Trophoblast cell (in vitro differentiated cells and primary cell): ENCODE measurements around the gene SLC35F3.

Experiments
- DNase-seq, 2 donors: peaks; one replicate each; pipeline ENCODE4 v3.0.0-alpha.2; 2016
- H2AFZ ChIP-seq: 2 replicates; pipeline ENCODE4 v1.6.1; 2013; ENCODE audit warnings: low read length, moderate library complexity, mild to moderate bottlenecking; ENCODE audit not compliant: insufficient read depth, poor library complexity
- H2AK5ac ChIP-seq: 2 replicates; pipeline ENCODE4 v1.6.1; 2013; ENCODE audit warnings: mild to moderate bottlenecking, low read length
- H2BK120ac ChIP-seq: 2 replicates; pipeline ENCODE4 v1.6.1; 2013; ENCODE audit warnings: low read length, mild to moderate bottlenecking, moderate library complexity; ENCODE audit not compliant: insufficient read depth, poor library complexity
- H2BK12ac ChIP-seq: 2 replicates; pipeline ENCODE4 v1.6.1; 2013; ENCODE audit warnings: mild to moderate bottlenecking, low read length, moderate library complexity
- H2BK5ac ChIP-seq: 2 replicates; pipeline ENCODE4 v1.6.1; 2013; ENCODE audit warnings: low read length, low read depth, moderate library complexity, mild to moderate bottlenecking; ENCODE audit not compliant: poor library complexity
- H3K14ac ChIP-seq: 2 replicates; pipeline ENCODE4 v1.6.1; 2013; ENCODE audit warnings: mild to moderate bottlenecking, low read length
- H3K18ac ChIP-seq: 2 replicates; pipeline ENCODE4 v1.6.1; 2013; ENCODE audit warnings: mild to moderate bottlenecking, low read length
- H3K23ac ChIP-seq: 2 replicates; pipeline ENCODE4 v1.6.1; 2013; ENCODE audit warnings: low read length
- H3K27ac ChIP-seq: 2 replicates; pipeline ENCODE4 v1.5.1; 2013; ENCODE audit warnings: low read depth, mild to moderate bottlenecking, inconsistent platforms, low read length, moderate library complexity
- H3K27me3 ChIP-seq: 2 replicates; pipeline ENCODE4 v1.6.1; 2013; ENCODE audit warnings: inconsistent platforms, mild to moderate bottlenecking, low read length, moderate library complexity; ENCODE audit not compliant: insufficient read depth
- H3K36me3 ChIP-seq, 2 experiments: 1 replicate in 1 of 2; 2 replicates in 1 of 2; pipeline ENCODE4 v1.6.1; 2013; ENCODE audit warnings: low read length in 2 of 2, mild to moderate bottlenecking in 2 of 2, moderate library complexity in 1 of 2; ENCODE audit not compliant: insufficient read depth in 2 of 2, control insufficient read depth in 1 of 2
- H3K4ac ChIP-seq: 2 replicates; pipeline ENCODE4 v1.6.1; 2013; ENCODE audit warnings: low read depth, mild to moderate bottlenecking, low read length, moderate library complexity
- H3K4me1 ChIP-seq, 2 experiments: 1 replicate in 1 of 2; 2 replicates in 1 of 2; pipeline ENCODE4 v1.6.1; 2013; ENCODE audit warnings: low read length in 2 of 2, mild to moderate bottlenecking in 2 of 2, moderate library complexity in 1 of 2; ENCODE audit not compliant: insufficient read depth in 2 of 2, control insufficient read depth in 1 of 2
- H3K4me2 ChIP-seq: 2 replicates; pipeline ENCODE4 v1.6.1; 2013; ENCODE audit warnings: inconsistent platforms, mild to moderate bottlenecking, low read length, moderate library complexity
- H3K4me3 ChIP-seq: 2 replicates; pipeline ENCODE4 v1.5.1; 2013; ENCODE audit warnings: mild to moderate bottlenecking, low read depth, low read length, inconsistent platforms
- H3K79me1 ChIP-seq: one replicate; pipeline ENCODE4 v1.6.1; 2013; ENCODE audit warnings: low read length
- H3K79me2 ChIP-seq: 2 replicates; pipeline ENCODE4 v1.6.1; 2013; ENCODE audit warnings: low read length, mild to moderate bottlenecking; ENCODE audit not compliant: control insufficient read depth, insufficient read depth, poor library complexity
- H3K9ac ChIP-seq: 2 replicates; pipeline ENCODE4 v1.6.1; 2013; ENCODE audit warnings: mild to moderate bottlenecking, low read length
- H3K9me3 ChIP-seq: 2 replicates; pipeline ENCODE4 v1.6.1; 2013; ENCODE audit warnings: low read depth, mild to moderate bottlenecking, control low read depth, inconsistent platforms, low read length; ENCODE audit not compliant: insufficient read depth
- H4K12ac ChIP-seq: 2 replicates; pipeline ENCODE4 v1.6.1; 2013; ENCODE audit warnings: low read depth, mild to moderate bottlenecking, low read length, moderate library complexity
- H4K8ac ChIP-seq: 2 replicates; pipeline ENCODE4 v1.6.1; 2013; ENCODE audit warnings: low read depth, mild to moderate bottlenecking, low read length, moderate library complexity
- H4K91ac ChIP-seq: one replicate; pipeline ENCODE4 v1.6.1; 2013; ENCODE audit warnings: low read depth, mild to moderate bottlenecking, low read length, moderate library complexity
- WGBS: extraction: QIAGEN DNeasy Blood & Tissue Kit; methylation state at CpG from one replicate; pipeline ENCODE4 v1.1.7; 2013; ENCODE audit warnings: missing lambda C conversion rate; ENCODE audit not compliant: insufficient read length, insufficient coverage; ENCODE audit errors: extremely low coverage; 5-methylcytosine and 5-hydroxymethylcytosine counted together

Gene SLC35F3

DNA sequence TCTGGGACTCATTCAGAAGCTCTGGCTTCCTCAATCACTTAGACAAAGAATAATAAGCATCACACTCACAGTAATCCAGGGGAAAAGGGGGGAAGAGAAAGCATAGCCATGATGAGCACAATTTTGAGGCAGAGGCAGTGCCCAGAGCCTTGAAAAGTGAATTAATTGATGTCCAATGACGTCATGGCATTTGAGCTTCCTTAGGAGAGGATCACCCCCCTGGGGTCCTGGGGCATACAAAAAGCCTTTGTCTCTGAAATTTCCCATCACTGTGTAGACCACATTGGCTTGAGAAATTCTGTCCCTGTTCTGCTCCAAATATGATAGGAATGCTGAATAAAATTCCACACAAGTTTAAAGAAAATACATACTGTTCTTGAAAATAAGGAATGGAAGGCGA is 384.5 kb downstream of the SLC35F3 start:
- H3K18ac ChIP-seq: no peak overlapping the region
- H3K4me1 ChIP-seq: no peaks in the 10 kb centered on the region
- peaks cover 5% of the 10 kb centered on the region for H3K9me3 ChIP-seq
- no peak overlapping the region for H3K4me3 ChIP-seq
- no peak overlapping the region for H3K4me2 ChIP-seq
- no CpG with 5 or more reads among the region's 2 CpGs for WGBS
- no peak overlapping the region for H2AK5ac ChIP-seq
- no peak overlapping the region for H2BK5ac ChIP-seq
- H4K12ac ChIP-seq: no peak overlapping the region
- no peaks in the 10 kb centered on the region for H3K79me2 ChIP-seq
- H3K27me3 ChIP-seq: no peaks in the 10 kb centered on the region
- no peak overlapping the region for H4K8ac ChIP-seq
- DNase-seq: no peak
- no peak overlapping the region for H2AFZ ChIP-seq
- H3K27ac ChIP-seq: no peak overlapping the region
- H3K9ac ChIP-seq: no peak overlapping the region
- no peaks in the 10 kb centered on the region for H3K79me1 ChIP-seq
- no peak overlapping the region for H3K14ac ChIP-seq
- no peak overlapping the region for H4K91ac ChIP-seq
- H3K23ac ChIP-seq: no peak overlapping the region
- H3K36me3 ChIP-seq: no peaks in the 10 kb centered on the region
- H2BK120ac ChIP-seq: no peak overlapping the region
- H3K4ac ChIP-seq: no peak overlapping the region
- no peak overlapping the region for H2BK12ac ChIP-seq

GRCh38 chr1:234289538-234290305 is 385.2 kb downstream of the SLC35F3 start:
- Histone ChIP-seq H3K79me2 (no peaks in the 10 kb centered on the region), H3K14ac (no peak overlapping the region), H3K36me3 (no peaks in the 10 kb centered on the region), H3K27me3 (no peaks in the 10 kb centered on the region), H3K23ac (no peak overlapping the region), H3K27ac (no peak overlapping the region), H3K4me2 (no peak overlapping the region), H3K9me3 (peaks cover 5% of the 10 kb centered on the region), H3K4me3 (no peak overlapping the region), H2BK120ac (no peak overlapping the region), H2AFZ (no peak overlapping the region), H2BK12ac (no peak overlapping the region), H3K9ac (no peak overlapping the region), H4K12ac (no peak overlapping the region), H2BK5ac (no peak overlapping the region), H4K91ac (no peak overlapping the region), H3K79me1 (no peaks in the 10 kb centered on the region), H3K18ac (no peak overlapping the region), H3K4ac (no peak overlapping the region), H3K4me1 (no peaks in the 10 kb centered on the region), H2AK5ac (no peak overlapping the region), H4K8ac (no peak overlapping the region)
- no peak for DNase-seq
- no CpG with 5 or more reads among the region's 2 CpGs for WGBS

- no peak overlapping the region for H2BK12ac ChIP-seq
- no peak overlapping the region for H3K18ac ChIP-seq
- H3K79me2 ChIP-seq: no peaks in the 10 kb centered on the region
- H3K9me3 ChIP-seq: peaks cover 5% of the 10 kb centered on the region
- H3K14ac ChIP-seq: no peak overlapping the region
- no peak overlapping the region for H3K4me2 ChIP-seq
- no peaks in the 10 kb centered on the region for H3K36me3 ChIP-seq
- H2AFZ ChIP-seq: no peak overlapping the region
- H3K9ac ChIP-seq: no peak overlapping the region
- no peak overlapping the region for H4K8ac ChIP-seq
- H4K91ac ChIP-seq: no peak overlapping the region
- H3K4me3 ChIP-seq: no peak overlapping the region
- H4K12ac ChIP-seq: no peak overlapping the region
- no peak overlapping the region for H2BK120ac ChIP-seq
- H2BK5ac ChIP-seq: no peak overlapping the region
- no peak overlapping the region for H3K27ac ChIP-seq
- WGBS: no CpG with 5 or more reads among the region's 4 CpGs
- no peaks in the 10 kb centered on the region for H3K27me3 ChIP-seq
- DNase-seq: no peak
- H3K79me1 ChIP-seq: no peaks in the 10 kb centered on the region
- H2AK5ac ChIP-seq: no peak overlapping the region
- no peak overlapping the region for H3K23ac ChIP-seq
- H3K4ac ChIP-seq: no peak overlapping the region
- H3K4me1 ChIP-seq: no peaks in the 10 kb centered on the region
Observed at GRCh38 chr1:234292011-234292410, 387.5 kb downstream of the SLC35F3 start.

DNA sequence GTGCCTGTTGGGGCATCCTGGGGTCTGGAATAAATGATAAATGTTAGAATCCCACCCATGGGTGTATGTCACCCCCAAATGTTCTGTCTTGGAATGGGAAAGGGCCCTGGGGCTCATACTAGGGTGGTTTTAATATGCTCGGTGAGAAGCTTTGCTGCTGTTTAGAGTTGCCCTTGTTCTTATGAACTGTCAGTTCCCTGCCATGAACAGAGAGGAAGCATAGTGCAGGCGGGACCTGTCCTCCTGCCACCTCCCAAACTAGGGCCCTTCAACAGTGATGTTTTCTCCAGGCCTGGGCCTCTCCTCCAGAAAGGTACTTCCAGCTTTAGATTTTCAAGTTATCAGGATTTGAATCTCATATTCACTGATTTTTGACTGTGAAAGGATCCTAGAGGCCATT is 388.1 kb downstream of the SLC35F3 start:
- WGBS: no CpG with 5 or more reads among the region's 2 CpGs
- no peak overlapping the region for H2AK5ac ChIP-seq
- H3K9ac ChIP-seq: no peak overlapping the region
- no peak for DNase-seq
- H4K8ac ChIP-seq: no peak overlapping the region
- H3K27me3 ChIP-seq: no peaks in the 10 kb centered on the region
- H3K23ac ChIP-seq: no peak overlapping the region
- no peaks in the 10 kb centered on the region for H3K79me2 ChIP-seq
- no peak overlapping the region for H2BK120ac ChIP-seq
- no peak overlapping the region for H3K18ac ChIP-seq
- H3K4me2 ChIP-seq: no peak overlapping the region
- H3K27ac ChIP-seq: no peak overlapping the region
- no peak overlapping the region for H4K12ac ChIP-seq
- no peak overlapping the region for H2BK5ac ChIP-seq
- H3K9me3 ChIP-seq: peaks cover 5% of the 10 kb centered on the region
- H4K91ac ChIP-seq: no peak overlapping the region
- H3K79me1 ChIP-seq: no peaks in the 10 kb centered on the region
- no peak overlapping the region for H3K4me3 ChIP-seq
- H2AFZ ChIP-seq: no peak overlapping the region
- no peaks in the 10 kb centered on the region for H3K4me1 ChIP-seq
- H3K4ac ChIP-seq: no peak overlapping the region
- H3K36me3 ChIP-seq: no peaks in the 10 kb centered on the region
- H2BK12ac ChIP-seq: no peak overlapping the region
- no peak overlapping the region for H3K14ac ChIP-seq
